K562 (cell line): ENCODE measurements around the gene VDR. TPM values are rescaled to one million over a fixed set of nuclear protein-coding genes. Genes with fewer than 3 reads are reported as not detected.

ENCODE experiments used
- BDP1 ChIP-seq: IDR thresholded peaks from 3 replicates; pipeline ENCODE4 v1.6.1; 2011; ENCODE audit not compliant: insufficient read length, insufficient read depth
- BMI1 ChIP-seq: fragments of 150-350 bp; IDR thresholded peaks from 2 replicates; pipeline ENCODE4 v1.6.1; 2014; ENCODE audit warnings: low read length
- CTBP1 ChIP-seq: fragments of 450-650 bp; IDR thresholded peaks from 2 replicates; pipeline ENCODE4 v1.6.1; 2016; ENCODE audit warnings: borderline replicate concordance
- CXXC5 ChIP-seq: fragments of 250-450 bp; sonication (Bioruptor Pico); IDR thresholded peaks from 2 replicates; pipeline ENCODE4 v1.8.0; 2022; ENCODE audit warnings: inconsistent platforms, mild to moderate bottlenecking, moderate library complexity
- DACH1 ChIP-seq: fragments of 450-650 bp; IDR thresholded peaks from 2 replicates; pipeline ENCODE4 v1.6.1; 2018; ENCODE audit not compliant: partially characterized antibody
- DNMT1 ChIP-seq: fragments of 450-650 bp; IDR thresholded peaks from 2 replicates; pipeline ENCODE4 v1.6.1; 2016; ENCODE audit warnings: antibody characterized with exemption, mild to moderate bottlenecking
- FOXM1 ChIP-seq, 2 experiments: fragments of 450-650 bp in 1 of 2; sonication (generic) in 1 of 2; formaldehyde crosslinking in 1 of 2; IDR thresholded peaks; 2 replicates each; pipeline versions ENCODE4 v1.6.1 to v1.9.0; 2017 to 2022; ENCODE audit warnings: low read depth in 2 of 2, mild to moderate bottlenecking in 2 of 2, missing genetic modification reagents in 1 of 2, moderate library complexity in 1 of 2
- KDM2B ChIP-seq: fragments of 250-450 bp; sonication (Bioruptor Pico); IDR thresholded peaks from 2 replicates; pipeline ENCODE4 v1.8.0; 2021; ENCODE audit warnings: mild to moderate bottlenecking, moderate library complexity
- KDM5B ChIP-seq: fragments of 200-600 bp; sonication (generic); IDR thresholded peaks from 2 replicates; pipeline ENCODE4 v1.6.1; 2012; ENCODE audit warnings: low read depth, mild to moderate bottlenecking, moderate library complexity, low read length, control low read depth, inconsistent platforms; ENCODE audit not compliant: insufficient replicate concordance
- MAFF ChIP-seq: IDR thresholded peaks from 2 replicates; pipeline ENCODE4 v1.6.1; 2012; ENCODE audit warnings: low read length, improper control_type of control experiment
- RAD51 ChIP-seq: fragments of 450-650 bp; IDR thresholded peaks from 2 replicates; pipeline ENCODE4 v1.7.1; 2016; ENCODE audit warnings: low read depth, mild to moderate bottlenecking, borderline replicate concordance
- TAF7 ChIP-seq: fragments of 450-650 bp; IDR thresholded peaks from 2 replicates; pipeline ENCODE4 v1.6.1; 2016; ENCODE audit warnings: missing genetic modification characterization, missing compliant biosample characterization
- TEAD2 ChIP-seq: fragments of 450-650 bp; IDR thresholded peaks from 2 replicates; pipeline ENCODE4 v1.6.1; 2016; ENCODE audit warnings: missing genetic modification characterization, control low read depth, missing compliant biosample characterization
- ZNF584 ChIP-seq: fragments of 200-800 bp; sonication (Bioruptor generic); IDR thresholded peaks from 2 replicates; pipeline ENCODE4 v1.6.1; 2016; ENCODE audit warnings: low read depth, mild to moderate bottlenecking, missing genetic modification characterization, missing compliant biosample characterization
- polyA plus RNA-seq, 8 experiments: library from polyadenylated mRNA; depleted of rRNA in 4 of 8; stranded (reverse) in 5 of 8; unstranded in 3 of 8; fragments of >200 nt; fragmentation: Nextera tagmentation in 2 of 8; fragmentation: Illumina TruSeq in 1 of 8; extraction: Ambion mirVana in 2 of 8; extraction: Trizol in 1 of 8; gene quantifications; 2 replicates each; pipeline versions ENCODE4 v1.2.1 to v1.2.3, GENCODE V29; 2011 to 2014; ENCODE audit warnings: inconsistent platforms in 1 of 8, missing spikeins in 1 of 8
- total RNA-seq, 7 experiments: library from RNA; depleted of rRNA in 6 of 7; stranded (reverse); fragments of >200 nt in 6 of 7; fragmentation: Illumina TruSeq in 2 of 7; extraction: Trizol in 2 of 7; gene quantifications; 2 replicates each; pipeline versions ENCODE4 v1.2.1 to v1.2.3, GENCODE V29; 2011 to 2021; ENCODE audit warnings: low replicate concordance in 1 of 7
- TF ChIP-seq, protein P1 (sequence below): fragments of 450-650 bp; IDR thresholded peaks from 2 replicates; pipeline ENCODE4 v1.6.1; 2016; ENCODE audit warnings: antibody characterized with exemption
- TF ChIP-seq, protein P2 (sequence below): IDR thresholded peaks from 2 replicates; pipeline ENCODE4 v1.6.1; 2011; ENCODE audit not compliant: insufficient read length; ENCODE audit errors: extremely low read depth
- TF ChIP-seq, protein P3 (sequence below): fragments of 450-650 bp; IDR thresholded peaks from 2 replicates; pipeline ENCODE4 v1.6.1; 2016; ENCODE audit warnings: missing biosample characterization, missing genetic modification characterization
- TF ChIP-seq, protein P4 (sequence below): fragments of 250-450 bp; sonication (Bioruptor Pico); IDR thresholded peaks from 2 replicates; pipeline ENCODE4 v1.8.0; 2021; ENCODE audit warnings: moderate library complexity, mild to moderate bottlenecking, inconsistent platforms
- TF ChIP-seq, protein P5 (sequence below): fragments of 250-450 bp; sonication (Bioruptor Pico); IDR thresholded peaks from 2 replicates; pipeline ENCODE4 v1.6.1; 2021; ENCODE audit warnings: mild to moderate bottlenecking
- TF ChIP-seq, protein P6 (sequence below): fragments of 450-650 bp; IDR thresholded peaks from 2 replicates; pipeline ENCODE4 v1.7.1; 2018; ENCODE audit warnings: mild to moderate bottlenecking, low read depth; ENCODE audit not compliant: partially characterized antibody

VDR gene
- total and polyA plus RNA-seq, 9 of the 15 experiments (the other 6 are each of a cell fraction or from before 2014, with no cell fraction given): 0.61 to 4.8 (median 2.0) TPM

DNA sequence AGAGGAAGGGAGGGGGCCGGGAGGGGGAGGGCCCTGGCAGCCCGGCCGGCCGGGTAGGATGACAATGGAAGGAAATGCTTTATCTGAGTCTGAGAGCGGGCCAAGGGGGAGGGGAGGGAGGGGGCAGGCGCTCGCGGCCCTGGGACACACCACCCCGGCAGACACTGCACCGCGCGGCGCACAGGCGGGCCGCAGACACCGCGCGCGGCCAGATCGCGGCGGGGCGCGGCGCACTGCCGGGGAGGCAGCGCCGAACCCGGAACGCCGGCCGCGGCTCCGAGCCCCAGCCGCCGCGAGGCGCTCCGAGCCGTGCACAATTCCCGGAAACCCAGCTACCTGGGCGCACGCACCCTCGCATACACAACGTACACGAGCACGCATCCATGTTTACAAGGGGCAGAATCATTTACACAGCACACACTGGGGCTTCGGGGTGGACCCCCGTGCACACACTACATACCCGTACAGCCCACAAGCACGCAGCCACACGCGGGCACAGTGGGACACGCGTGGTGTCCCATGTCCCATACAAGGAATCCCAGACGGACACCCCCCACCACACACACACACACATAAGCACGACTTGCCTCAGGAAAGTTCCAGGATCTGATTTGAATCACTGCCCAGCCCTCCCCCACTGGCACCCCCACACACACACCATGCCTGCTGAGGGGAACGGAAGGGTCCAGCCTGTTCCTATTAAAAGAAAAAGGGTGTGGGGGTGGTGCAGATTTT, 84.7 kb downstream of the VDR start, which contains the start of gene HDAC7 (continued):
- no peak for TF ChIP-seq BDP1
- TF ChIP-seq CTBP1: peak; percentile 91
- no peak for TF ChIP-seq ZNF584
- TF ChIP-seq KDM2B (CRISPR knock-in tag): no peak
- TF ChIP-seq, protein P1, sequence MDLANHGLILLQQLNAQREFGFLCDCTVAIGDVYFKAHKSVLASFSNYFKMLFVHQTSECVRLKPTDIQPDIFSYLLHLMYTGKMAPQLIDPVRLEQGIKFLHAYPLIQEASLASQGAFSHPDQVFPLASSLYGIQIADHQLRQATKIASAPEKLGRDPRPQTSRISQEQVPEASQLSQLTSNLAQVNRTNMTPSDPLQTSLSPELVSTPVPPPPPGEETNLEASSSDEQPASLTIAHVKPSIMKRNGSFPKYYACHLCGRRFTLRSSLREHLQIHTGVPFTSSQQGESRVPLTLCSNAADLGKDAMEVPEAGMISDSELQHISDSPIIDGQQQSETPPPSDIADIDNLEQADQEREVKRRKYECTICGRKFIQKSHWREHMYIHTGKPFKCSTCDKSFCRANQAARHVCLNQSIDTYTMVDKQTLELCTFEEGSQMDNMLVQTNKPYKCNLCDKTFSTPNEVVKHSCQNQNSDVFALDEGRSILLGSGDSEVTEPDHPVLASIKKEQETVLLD: 0 out of 2 replicates have a peak, but pooled peaks have one; percentile 16
- TF ChIP-seq, protein P2, sequence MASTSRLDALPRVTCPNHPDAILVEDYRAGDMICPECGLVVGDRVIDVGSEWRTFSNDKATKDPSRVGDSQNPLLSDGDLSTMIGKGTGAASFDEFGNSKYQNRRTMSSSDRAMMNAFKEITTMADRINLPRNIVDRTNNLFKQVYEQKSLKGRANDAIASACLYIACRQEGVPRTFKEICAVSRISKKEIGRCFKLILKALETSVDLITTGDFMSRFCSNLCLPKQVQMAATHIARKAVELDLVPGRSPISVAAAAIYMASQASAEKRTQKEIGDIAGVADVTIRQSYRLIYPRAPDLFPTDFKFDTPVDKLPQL: no peak
- peak; percentile 87 for TF ChIP-seq CXXC5
- no peak for TF ChIP-seq BMI1
- TF ChIP-seq DACH1: no peak
- TF ChIP-seq, protein P3, sequence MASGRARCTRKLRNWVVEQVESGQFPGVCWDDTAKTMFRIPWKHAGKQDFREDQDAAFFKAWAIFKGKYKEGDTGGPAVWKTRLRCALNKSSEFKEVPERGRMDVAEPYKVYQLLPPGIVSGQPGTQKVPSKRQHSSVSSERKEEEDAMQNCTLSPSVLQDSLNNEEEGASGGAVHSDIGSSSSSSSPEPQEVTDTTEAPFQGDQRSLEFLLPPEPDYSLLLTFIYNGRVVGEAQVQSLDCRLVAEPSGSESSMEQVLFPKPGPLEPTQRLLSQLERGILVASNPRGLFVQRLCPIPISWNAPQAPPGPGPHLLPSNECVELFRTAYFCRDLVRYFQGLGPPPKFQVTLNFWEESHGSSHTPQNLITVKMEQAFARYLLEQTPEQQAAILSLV (tag): no peak
- TF ChIP-seq MAFF: no peak
- TF ChIP-seq RAD51: no peak
- TF ChIP-seq, protein P4, sequence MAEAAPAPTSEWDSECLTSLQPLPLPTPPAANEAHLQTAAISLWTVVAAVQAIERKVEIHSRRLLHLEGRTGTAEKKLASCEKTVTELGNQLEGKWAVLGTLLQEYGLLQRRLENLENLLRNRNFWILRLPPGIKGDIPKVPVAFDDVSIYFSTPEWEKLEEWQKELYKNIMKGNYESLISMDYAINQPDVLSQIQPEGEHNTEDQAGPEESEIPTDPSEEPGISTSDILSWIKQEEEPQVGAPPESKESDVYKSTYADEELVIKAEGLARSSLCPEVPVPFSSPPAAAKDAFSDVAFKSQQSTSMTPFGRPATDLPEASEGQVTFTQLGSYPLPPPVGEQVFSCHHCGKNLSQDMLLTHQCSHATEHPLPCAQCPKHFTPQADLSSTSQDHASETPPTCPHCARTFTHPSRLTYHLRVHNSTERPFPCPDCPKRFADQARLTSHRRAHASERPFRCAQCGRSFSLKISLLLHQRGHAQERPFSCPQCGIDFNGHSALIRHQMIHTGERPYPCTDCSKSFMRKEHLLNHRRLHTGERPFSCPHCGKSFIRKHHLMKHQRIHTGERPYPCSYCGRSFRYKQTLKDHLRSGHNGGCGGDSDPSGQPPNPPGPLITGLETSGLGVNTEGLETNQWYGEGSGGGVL: no peak
- peak; percentile 66 for TF ChIP-seq KDM5B
- TF ChIP-seq, protein P5, sequence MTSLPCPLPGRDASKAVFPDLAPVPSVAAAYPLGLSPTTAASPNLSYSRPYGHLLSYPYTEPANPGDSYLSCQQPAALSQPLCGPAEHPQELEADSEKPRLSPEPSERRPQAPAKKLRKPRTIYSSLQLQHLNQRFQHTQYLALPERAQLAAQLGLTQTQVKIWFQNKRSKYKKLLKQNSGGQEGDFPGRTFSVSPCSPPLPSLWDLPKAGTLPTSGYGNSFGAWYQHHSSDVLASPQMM (CRISPR knock-in tag): no peak
- TF ChIP-seq TEAD2 (tag): no peak
- no peak for TF ChIP-seq TAF7 (tag)
- TF ChIP-seq, protein P6, sequence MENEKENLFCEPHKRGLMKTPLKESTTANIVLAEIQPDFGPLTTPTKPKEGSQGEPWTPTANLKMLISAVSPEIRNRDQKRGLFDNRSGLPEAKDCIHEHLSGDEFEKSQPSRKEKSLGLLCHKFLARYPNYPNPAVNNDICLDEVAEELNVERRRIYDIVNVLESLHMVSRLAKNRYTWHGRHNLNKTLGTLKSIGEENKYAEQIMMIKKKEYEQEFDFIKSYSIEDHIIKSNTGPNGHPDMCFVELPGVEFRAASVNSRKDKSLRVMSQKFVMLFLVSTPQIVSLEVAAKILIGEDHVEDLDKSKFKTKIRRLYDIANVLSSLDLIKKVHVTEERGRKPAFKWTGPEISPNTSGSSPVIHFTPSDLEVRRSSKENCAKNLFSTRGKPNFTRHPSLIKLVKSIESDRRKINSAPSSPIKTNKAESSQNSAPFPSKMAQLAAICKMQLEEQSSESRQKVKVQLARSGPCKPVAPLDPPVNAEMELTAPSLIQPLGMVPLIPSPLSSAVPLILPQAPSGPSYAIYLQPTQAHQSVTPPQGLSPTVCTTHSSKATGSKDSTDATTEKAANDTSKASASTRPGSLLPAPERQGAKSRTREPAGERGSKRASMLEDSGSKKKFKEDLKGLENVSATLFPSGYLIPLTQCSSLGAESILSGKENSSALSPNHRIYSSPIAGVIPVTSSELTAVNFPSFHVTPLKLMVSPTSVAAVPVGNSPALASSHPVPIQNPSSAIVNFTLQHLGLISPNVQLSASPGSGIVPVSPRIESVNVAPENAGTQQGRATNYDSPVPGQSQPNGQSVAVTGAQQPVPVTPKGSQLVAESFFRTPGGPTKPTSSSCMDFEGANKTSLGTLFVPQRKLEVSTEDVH: no peak
- no peak for TF ChIP-seq DNMT1
- no peak for TF ChIP-seq FOXM1 (IDR thresholded peaks at IDR 0.05; ENCODE audit: low read depth)
- no peak for TF ChIP-seq FOXM1 (CRISPR knock-in tag; IDR thresholded peaks at IDR 0.05; ENCODE audit: low read depth)
